HFFc6 (cell line): ENCODE measurements around the gene NR3C1. TPM values are rescaled to one million over a fixed set of nuclear protein-coding genes. Genes with fewer than 3 reads are reported as not detected.

Source experiments
- DNase-seq: peaks from one replicate; pipeline ENCODE4 v3.0.0-alpha.2; 2018
- H3K27ac Mint-ChIP-seq: 2 replicates; pipeline ENCODE4 v1.8.0; 2020; ENCODE audit warnings: mild to moderate bottlenecking, mixed read lengths
- H3K27me3 Mint-ChIP-seq: 2 replicates; pipeline ENCODE4 v1.8.0; 2021; ENCODE audit warnings: mild to moderate bottlenecking, moderate library complexity, mixed read lengths; ENCODE audit not compliant: insufficient read depth
- H3K36me3 Mint-ChIP-seq: 2 replicates; pipeline ENCODE4 v1.8.0; 2021; ENCODE audit warnings: low read depth, mixed read lengths
- H3K4me1 Mint-ChIP-seq: 2 replicates; pipeline ENCODE4 v1.8.0; 2020; ENCODE audit warnings: low read depth, mixed read lengths
- H3K4me3 Mint-ChIP-seq: 2 replicates; pipeline ENCODE4 v1.8.0; 2020; ENCODE audit warnings: mild to moderate bottlenecking, moderate library complexity, mixed read lengths
- H3K9me3 Mint-ChIP-seq: 2 replicates; pipeline ENCODE4 v1.8.0; 2020; ENCODE audit warnings: mild to moderate bottlenecking, mixed read lengths
- CTCF ChIP-seq: fragments of 200-600 bp; sonication (generic); IDR thresholded peaks from 2 replicates; pipeline ENCODE4 v1.5.0; 2021; ENCODE audit warnings: antibody characterized with exemption, mild to moderate bottlenecking
- total RNA-seq, 6 experiments: library from RNA; stranded (reverse); fragmentation: NEBNext Ultra II Directional; extraction: Animal tissue kit (Norgen Biotek cat#: 25700); gene quantifications; 2 replicates in 1 of 6; 3 replicates in 5 of 6; pipeline ENCODE4 v1.2.3, GENCODE V29; 2021

NR3C1 gene
- total RNA-seq, 6 experiments from 2014 or later: 61.6 to 86.9 (median 71.5) TPM

- peaks cover 36% of the 10 kb centered on the region for H3K4me1 Mint-ChIP-seq
Measured at GRCh38 chr5:143412661-143413342, 9.3 kb upstream of the NR3C1 start.

DNA sequence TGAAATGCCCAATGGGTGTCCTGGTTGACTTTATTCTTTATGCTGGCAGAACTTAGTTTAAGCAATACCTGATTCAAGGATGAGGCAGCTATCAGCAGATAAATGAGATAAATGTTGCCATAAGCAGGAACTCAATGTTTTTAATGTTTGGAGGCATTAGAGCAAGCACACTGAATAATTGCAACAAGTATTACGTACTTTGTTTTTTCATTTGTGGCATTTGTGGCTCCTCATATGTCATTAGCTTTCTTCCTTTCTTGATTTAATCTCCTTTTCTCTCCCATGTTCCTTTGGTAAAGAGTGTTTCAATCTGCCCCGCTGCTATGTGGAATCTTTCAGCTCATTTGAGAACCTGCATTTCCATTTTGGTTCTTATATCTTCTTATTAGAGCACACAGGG lies 6.4 kb upstream of the NR3C1 start:
- H3K27ac Mint-ChIP-seq: no peak overlapping the region
- H3K36me3 Mint-ChIP-seq: no peaks in the 10 kb centered on the region
- no peak for TF ChIP-seq CTCF
- peaks cover 62% of the 10 kb centered on the region for H3K4me1 Mint-ChIP-seq
- H3K27me3 Mint-ChIP-seq: peaks cover 2% of the 10 kb centered on the region
- no peak overlapping the region for H3K4me3 Mint-ChIP-seq
- no peaks in the 10 kb centered on the region for H3K9me3 Mint-ChIP-seq
- no peak for DNase-seq

More at GRCh38 chr5:143412661-143413342, 9.3 kb upstream of the NR3C1 start:
- DNase-seq: no peak
- Mint-ChIP-seq H3K4me3 (peak overlapping the region; percentile 33), H3K27me3 (no peaks in the 10 kb centered on the region), H3K9me3 (no peaks in the 10 kb centered on the region), H3K27ac (peak overlapping the region; percentile 65), H3K36me3 (no peaks in the 10 kb centered on the region)
- no peak for TF ChIP-seq CTCF

GRCh38 chr5:143406408-143406807 lies 2.9 kb upstream of the NR3C1 start:
- no peak for TF ChIP-seq CTCF
- Mint-ChIP-seq H3K36me3 (peaks cover 10% of the 10 kb centered on the region), H3K27me3 (peaks cover 2% of the 10 kb centered on the region), H3K4me1 (peaks cover 37% of the 10 kb centered on the region), H3K27ac (peak overlapping the region; percentile 99), H3K9me3 (no peaks in the 10 kb centered on the region), H3K4me3 (peak overlapping the region; percentile 43; the same call in 1 of the 2 replicates)
- DNase-seq: no peak

- Mint-ChIP-seq H3K4me1 (peaks cover 43% of the 10 kb centered on the region), H3K36me3 (peaks cover 16% of the 10 kb centered on the region), H3K4me3 (peak overlapping the region; percentile 92), H3K9me3 (no peaks in the 10 kb centered on the region), H3K27ac (peak overlapping the region; percentile 99), H3K27me3 (peaks cover 2% of the 10 kb centered on the region)
- no peak for TF ChIP-seq CTCF
- no peak for DNase-seq
Measured at GRCh38 chr5:143405849-143406098, 2.3 kb upstream of the NR3C1 start.

GRCh38 chr5:143405063-143405848 lies 1.8 kb upstream of the NR3C1 start:
- no peak for TF ChIP-seq CTCF
- Mint-ChIP-seq H3K36me3 (peaks cover 21% of the 10 kb centered on the region), H3K27ac (peak overlapping the region; percentile 99), H3K4me3 (peak overlapping the region; percentile 92), H3K4me1 (peaks cover 49% of the 10 kb centered on the region), H3K9me3 (no peaks in the 10 kb centered on the region), H3K27me3 (peaks cover 2% of the 10 kb centered on the region)
- DNase-seq: peak; percentile 69
